Esophagus squamous epithelium (tissue), 5 donors: ENCODE results near the gene BLVRA. TPM values are rescaled to one million over a fixed set of nuclear protein-coding genes. Genes with fewer than 3 reads are reported as not detected.
"Not testable (repeated sequence)": the region's sequence is repeated elsewhere in the genome, so short reads cannot be mapped to it uniquely, and the experiment has no call there.

Experiments used
- DNase-seq: peaks from one replicate; lab custom pipeline; 2025; lab: John Stamatoyannopoulos, UW
- H3K27ac ChIP-seq, 4 donors: fragments of 200-600 bp; sonication (generic); one replicate each; pipeline ENCODE4 v1.5.1; 2016 to 2019; ENCODE audit warnings: mild to moderate bottlenecking in 1 of 4
- H3K27me3 ChIP-seq, 4 donors: fragments of 200-600 bp; sonication (generic); 1 replicate in 3 of 4; 2 replicates in 1 of 4; pipeline versions ENCODE4 v1.5.1 to v1.6.0; 2017 to 2021; ENCODE audit warnings: antibody characterized with exemption in 1 of 4
- H3K36me3 ChIP-seq, 3 donors: fragments of 200-600 bp; sonication (generic); one replicate each; pipeline ENCODE4 v1.5.1; 2016 to 2019
- H3K4me1 ChIP-seq, 3 donors: fragments of 200-600 bp; sonication (generic); one replicate each; pipeline ENCODE4 v1.5.1; 2017 to 2019
- H3K4me3 ChIP-seq, 4 donors: fragments of 200-600 bp; sonication (generic); 1 replicate in 3 of 4; 2 replicates in 1 of 4; pipeline ENCODE4 v1.5.1; 2016 to 2019; ENCODE audit warnings: mild to moderate bottlenecking in 2 of 4, moderate library complexity in 1 of 4
- H3K9me3 ChIP-seq, 3 donors: fragments of 200-600 bp; sonication (generic); one replicate each; pipeline ENCODE4 v1.5.1; 2016 to 2019
- POLR2A ChIP-seq, 4 donors: fragments of 450-650 bp; IDR thresholded peaks; one replicate each; pipeline ENCODE4 v1.6.1; 2017; ENCODE audit warnings: antibody characterized with exemption in 4 of 4, mild to moderate bottlenecking in 4 of 4, moderate library complexity in 3 of 4
- WGBS, 2 donors: methylation state at CpG; one replicate each; pipeline ENCODE4 v1.1.5; 2018; 5-methylcytosine and 5-hydroxymethylcytosine counted together
- intact Hi-C: fragments of 100-400 bp; cut with DNase I; formaldehyde crosslinking; loops from one replicate; pipeline ENCODE4 v1.15.0; 2022
- total RNA-seq, 4 donors: library from RNA; depleted of rRNA; stranded (reverse); fragments of >200 nt; gene quantifications; one replicate each; pipeline ENCODE4 v1.1.0, GENCODE V29; 2016
- TF ChIP-seq, protein P1 (sequence below), 6 experiments: fragments of 450-650 bp in 4 of 6; fragments of 200-600 bp in 2 of 6; sonication (generic) in 2 of 6; IDR thresholded peaks; one replicate each; pipeline ENCODE4 v1.5.1; 2016 to 2019; ENCODE audit warnings: antibody characterized with exemption in 6 of 6, mild to moderate bottlenecking in 4 of 6, moderate library complexity in 4 of 6
- donor health status: DM: yes; HTN: yes; CAD: no.

Gene BLVRA
- total RNA-seq, 4 donors from 2014 or later = 34.2 to 83.2 (median 60.4) TPM

DNA sequence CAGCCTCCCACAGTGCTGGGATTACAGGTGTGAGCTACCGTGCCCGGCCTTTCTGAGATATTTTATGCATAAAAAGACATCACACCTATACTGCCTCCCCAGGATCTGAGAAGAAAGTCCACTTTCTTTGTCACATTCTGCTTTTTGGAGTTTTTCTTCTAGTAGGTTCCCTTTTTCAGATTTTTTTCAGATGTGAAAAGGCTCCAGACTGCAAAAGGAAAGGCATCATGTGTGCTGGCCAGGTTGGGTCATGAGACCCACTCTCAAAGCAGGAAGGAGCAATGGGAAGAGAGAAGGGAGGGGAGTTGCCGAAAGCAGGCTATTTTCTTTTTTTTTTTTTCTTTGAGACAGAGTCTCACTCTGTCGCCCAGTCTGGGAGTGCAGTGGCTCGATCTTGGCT, 10.8 kb downstream of the BLVRA start:
- WGBS, 2 donors = 82 to 95% methylated on average over 4 to 5 of the region's 5 CpGs
- no peaks in the 10 kb centered on the region for H3K27me3 ChIP-seq
- intact Hi-C loops = no loop called here
- TF ChIP-seq POLR2A (IDR thresholded peaks at IDR 0.05) = no peak
- TF ChIP-seq, protein P1, sequence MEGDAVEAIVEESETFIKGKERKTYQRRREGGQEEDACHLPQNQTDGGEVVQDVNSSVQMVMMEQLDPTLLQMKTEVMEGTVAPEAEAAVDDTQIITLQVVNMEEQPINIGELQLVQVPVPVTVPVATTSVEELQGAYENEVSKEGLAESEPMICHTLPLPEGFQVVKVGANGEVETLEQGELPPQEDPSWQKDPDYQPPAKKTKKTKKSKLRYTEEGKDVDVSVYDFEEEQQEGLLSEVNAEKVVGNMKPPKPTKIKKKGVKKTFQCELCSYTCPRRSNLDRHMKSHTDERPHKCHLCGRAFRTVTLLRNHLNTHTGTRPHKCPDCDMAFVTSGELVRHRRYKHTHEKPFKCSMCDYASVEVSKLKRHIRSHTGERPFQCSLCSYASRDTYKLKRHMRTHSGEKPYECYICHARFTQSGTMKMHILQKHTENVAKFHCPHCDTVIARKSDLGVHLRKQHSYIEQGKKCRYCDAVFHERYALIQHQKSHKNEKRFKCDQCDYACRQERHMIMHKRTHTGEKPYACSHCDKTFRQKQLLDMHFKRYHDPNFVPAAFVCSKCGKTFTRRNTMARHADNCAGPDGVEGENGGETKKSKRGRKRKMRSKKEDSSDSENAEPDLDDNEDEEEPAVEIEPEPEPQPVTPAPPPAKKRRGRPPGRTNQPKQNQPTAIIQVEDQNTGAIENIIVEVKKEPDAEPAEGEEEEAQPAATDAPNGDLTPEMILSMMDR (IDR thresholded peaks at IDR 0.05) = no peak
- peaks cover 4 to 27% (median 5%) of the 10 kb centered on the region in 3 donors for H3K36me3 ChIP-seq
- peaks cover 17 to 59% (median 24%) of the 10 kb centered on the region in 3 donors for H3K4me1 ChIP-seq
- no peaks in the 10 kb centered on the region for H3K9me3 ChIP-seq
- H3K4me3 ChIP-seq = no peak overlapping the region
- peak overlapping the region in 1 of 4 donors; percentile 64 for H3K27ac ChIP-seq
- no peak for DNase-seq

DNA sequence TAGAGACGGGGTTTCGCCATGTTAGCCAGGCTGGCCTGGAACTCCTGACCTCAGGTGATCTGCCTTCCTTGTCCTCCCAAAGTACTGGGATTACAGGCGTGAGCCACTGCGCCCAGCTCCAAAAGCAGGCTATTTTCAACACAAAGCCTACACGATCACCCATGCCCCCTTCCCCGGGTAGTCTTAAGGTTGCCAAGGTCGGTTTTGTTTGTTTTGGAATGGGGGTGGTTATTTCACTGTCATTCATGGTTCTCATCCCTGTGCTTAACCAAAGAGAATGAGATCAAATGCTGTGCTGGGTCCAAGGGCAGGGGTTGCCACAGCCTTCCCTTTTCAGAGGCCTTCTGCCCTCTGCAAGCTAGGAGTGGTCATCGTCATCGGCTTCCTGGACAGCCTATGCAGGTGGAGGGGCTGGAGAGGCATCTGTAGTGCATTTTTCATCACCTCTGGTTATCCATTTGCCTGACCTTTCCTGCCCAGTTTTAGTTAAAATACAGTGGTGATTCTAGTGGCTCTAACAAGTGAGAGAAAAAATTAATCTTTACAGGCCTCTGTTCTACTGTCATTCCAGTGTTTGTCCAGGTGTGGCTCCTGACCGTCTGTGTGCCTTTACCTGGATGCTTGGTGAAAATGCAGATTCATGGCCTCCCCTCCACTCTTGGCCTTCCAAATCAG, 11.4 kb downstream of the BLVRA start:
- intact Hi-C loops = no loop called here
- Histone ChIP-seq H3K27ac (no peak overlapping the region), H3K36me3 (peaks cover 4 to 27% (median 5%) of the 10 kb centered on the region in 3 donors), H3K4me1 (peaks cover 11 to 53% (median 18%) of the 10 kb centered on the region in 3 donors), H3K27me3 (no peaks in the 10 kb centered on the region), H3K9me3 (no peaks in the 10 kb centered on the region), H3K4me3 (no peak overlapping the region)
- no peak for TF ChIP-seq POLR2A (IDR thresholded peaks at IDR 0.05)
- WGBS, 2 donors = 79 to 81% methylated on average over 7 to 10 of the region's 10 CpGs
- no peak for DNase-seq

DNA sequence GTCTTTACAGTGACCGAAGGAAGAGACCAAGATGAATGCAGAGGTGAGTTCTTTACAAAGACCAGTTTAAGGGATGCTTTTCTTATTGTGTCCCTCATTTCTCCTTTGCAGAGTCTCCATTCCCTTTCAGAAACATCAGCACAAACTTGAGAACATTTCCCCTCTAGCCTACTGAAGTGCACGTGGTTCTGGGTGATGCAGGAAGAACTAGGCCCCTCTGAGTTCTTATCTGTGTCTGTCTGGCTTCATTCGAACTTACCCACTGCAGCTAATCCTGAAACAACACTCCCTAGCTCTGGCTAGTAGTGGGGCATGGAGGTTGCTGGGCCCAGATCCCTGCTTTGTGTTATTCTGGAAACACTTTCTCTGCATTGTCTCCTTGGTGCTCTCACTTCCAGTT, 12.6 kb downstream of the BLVRA start:
- H3K4me1 ChIP-seq = peaks cover 4 to 43% (median 12%) of the 10 kb centered on the region in 3 donors
- DNase-seq = no peak
- no peaks in the 10 kb centered on the region for H3K27me3 ChIP-seq
- WGBS, 2 donors = 49 to 75% methylated on average over 3 of the region's 3 CpGs
- H3K27ac ChIP-seq = no peak overlapping the region
- H3K36me3 ChIP-seq = peaks cover 4 to 27% (median 5%) of the 10 kb centered on the region in 3 donors
- no peaks in the 10 kb centered on the region for H3K9me3 ChIP-seq
- TF ChIP-seq, protein P1 (IDR thresholded peaks at IDR 0.05) = no peak
- no peak for TF ChIP-seq POLR2A (IDR thresholded peaks at IDR 0.05)
- no peak overlapping the region for H3K4me3 ChIP-seq
- intact Hi-C loops = no loop called here

DNA sequence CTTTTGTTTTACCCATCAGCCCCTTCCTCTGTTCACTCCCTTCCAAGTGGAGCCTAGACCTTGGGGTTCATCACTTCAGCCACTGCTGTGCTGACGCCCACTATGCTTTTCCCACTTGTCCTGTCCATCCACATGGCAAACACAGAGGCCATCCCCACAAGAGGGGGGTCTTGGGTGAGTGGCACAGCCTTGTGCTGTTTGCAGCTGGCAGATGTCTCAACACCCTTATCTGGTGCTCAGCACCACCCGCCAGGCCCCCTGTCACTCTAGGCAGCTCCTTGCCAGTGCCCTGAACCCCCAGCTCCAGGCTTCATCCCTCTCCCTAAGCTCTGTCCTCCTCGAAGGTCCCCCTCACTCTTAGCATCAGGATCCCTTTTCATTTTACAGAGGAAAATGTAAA, 13.1 kb downstream of the BLVRA start:
- H3K4me3 ChIP-seq = no peak overlapping the region
- H3K9me3 ChIP-seq = no peaks in the 10 kb centered on the region
- H3K27me3 ChIP-seq = no peaks in the 10 kb centered on the region
- 76 to 83% methylated on average over 3 of the region's 3 CpGs for WGBS, 2 donors
- H3K27ac ChIP-seq = no peak overlapping the region
- TF ChIP-seq, protein P1 (IDR thresholded peaks at IDR 0.05) = no peak
- TF ChIP-seq POLR2A (IDR thresholded peaks at IDR 0.05) = no peak
- DNase-seq = no peak
- peaks cover 4 to 39% (median 12%) of the 10 kb centered on the region in 3 donors for H3K4me1 ChIP-seq
- H3K36me3 ChIP-seq = peaks cover 4 to 27% (median 5%) of the 10 kb centered on the region in 3 donors
- intact Hi-C loops = no loop called here

DNA sequence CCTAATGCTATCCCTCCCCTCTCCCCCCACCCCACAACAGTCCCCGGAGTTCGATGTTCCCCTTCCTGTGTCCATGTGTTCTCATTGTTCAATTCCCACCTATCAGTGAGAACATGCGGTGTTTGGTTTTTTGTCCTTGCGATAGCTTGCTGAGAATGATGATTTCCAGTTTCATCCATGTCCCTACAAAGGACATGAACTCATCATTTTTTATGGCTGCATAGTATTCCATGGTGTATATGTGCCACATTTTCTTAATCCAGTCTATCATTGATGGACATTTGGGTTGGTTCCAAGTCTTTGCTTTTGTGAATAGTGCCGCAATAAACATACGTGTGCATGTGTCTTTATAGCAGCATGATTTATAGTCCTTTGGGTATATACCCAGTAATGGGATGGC, 14.8 kb downstream of the BLVRA start:
- DNase-seq, H3K4me3 ChIP-seq, H3K9me3 ChIP-seq, intact Hi-C loops, H3K27ac ChIP-seq, H3K27me3 ChIP-seq: not testable (repeated sequence)
- Histone ChIP-seq H3K4me1 (peaks cover 4 to 24% (median 7%) of the 10 kb centered on the region in 3 donors), H3K36me3 (peaks cover 4 to 27% (median 5%) of the 10 kb centered on the region in 3 donors)
- 98 to 100% methylated on average over 1 to 4 of the region's 6 CpGs for WGBS, 2 donors

DNA sequence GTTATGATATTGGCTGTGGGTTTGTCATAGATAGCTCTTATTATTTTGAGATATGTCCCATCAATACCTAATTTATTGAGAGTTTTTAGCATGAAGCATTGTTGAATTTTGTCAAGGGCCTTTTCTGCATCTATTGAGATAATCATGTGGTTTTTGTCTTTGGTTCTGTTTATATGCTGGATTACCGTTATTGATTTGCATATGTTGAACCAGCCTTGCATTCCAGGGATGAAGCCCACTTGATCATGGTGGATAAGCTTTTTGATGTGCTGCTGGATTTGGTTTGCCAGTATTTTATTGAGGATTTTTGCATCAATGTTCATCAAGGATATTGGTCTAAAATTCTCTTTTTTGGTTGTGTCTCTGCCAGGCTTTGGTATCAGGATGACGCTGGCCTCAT, 16.8 kb downstream of the BLVRA start:
- H3K27ac ChIP-seq, H3K9me3 ChIP-seq, H3K27me3 ChIP-seq, DNase-seq, intact Hi-C loops, H3K4me3 ChIP-seq: not testable (repeated sequence)
- WGBS, 2 donors = 100% methylated on average over 2 of the region's 2 CpGs
- Histone ChIP-seq H3K36me3 (peaks cover 4 to 32% (median 5%) of the 10 kb centered on the region in 3 donors), H3K4me1 (peaks cover 0 to 19% (median 4%) of the 10 kb centered on the region in 3 donors)
